ENCODE data around the gene APAF1. TPM values are rescaled to one million over a fixed set of nuclear protein-coding genes. Genes with fewer than 3 reads are reported as not detected.

The APAF1 gene
- total RNA-seq, 1 donor from 2014 or later = 4.0 TPM

DNA sequence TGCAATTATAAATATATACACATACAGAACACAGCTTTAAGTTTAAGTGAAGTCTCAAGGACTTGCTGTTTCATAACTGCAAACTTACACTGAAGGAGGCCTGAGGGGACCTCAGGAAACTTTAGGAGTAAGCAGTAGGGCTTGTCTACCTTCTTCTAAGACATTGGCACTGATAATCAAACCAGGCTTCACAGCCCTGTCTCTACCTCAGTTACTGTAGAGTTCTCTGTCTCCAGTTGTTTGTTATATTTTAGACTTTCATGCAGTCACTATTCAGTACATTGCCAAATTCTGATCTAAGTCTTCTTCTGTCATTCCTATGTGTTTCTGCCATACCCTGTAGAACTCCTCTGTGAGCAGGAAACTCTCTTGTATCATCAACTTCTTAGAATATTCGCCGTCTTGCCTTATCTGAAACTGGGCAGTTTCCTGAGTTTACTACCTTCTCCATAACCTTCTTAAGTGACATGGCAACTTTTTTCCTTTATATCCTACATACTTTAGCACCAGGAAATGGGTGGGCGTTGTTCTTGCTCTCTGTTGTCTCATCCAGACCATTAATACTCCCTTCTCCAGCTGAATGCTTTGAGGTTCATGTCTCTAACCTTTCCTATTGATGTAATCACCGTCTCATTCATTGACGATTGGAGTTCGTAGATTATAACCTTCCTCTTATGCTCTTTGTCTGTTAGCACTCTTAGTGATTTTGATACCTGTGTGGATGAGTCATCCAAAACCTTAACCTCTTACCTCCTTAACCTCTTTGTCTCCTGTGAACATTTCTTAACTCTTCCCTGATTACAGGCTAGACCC is 11.4 kb downstream of the APAF1 start:
- intact Hi-C loops (cut with DNase I) = no loop called here
- ATAC-seq (no peak), DNase-seq (ENCODE audit: missing footprints) (no peak)

DNA sequence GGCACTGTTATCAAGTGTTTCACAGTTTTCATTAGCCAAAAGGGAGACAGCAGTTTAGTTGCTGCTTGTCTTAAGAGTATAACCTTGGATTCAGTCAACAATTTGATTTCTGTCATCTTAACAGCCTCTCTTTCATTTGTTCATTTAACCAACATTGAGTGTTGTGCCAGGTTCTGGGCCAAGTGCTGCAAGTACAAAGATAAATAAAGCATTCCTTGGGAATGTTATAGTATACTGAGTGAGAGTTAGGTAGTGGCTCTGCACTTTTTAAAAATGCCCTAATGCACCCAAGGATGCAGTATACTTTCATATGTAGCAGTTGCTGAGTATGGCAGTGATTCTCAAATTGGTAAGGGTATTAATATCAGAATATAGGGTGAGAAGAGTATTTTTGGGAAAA is 15.4 kb downstream of the APAF1 start:
- DNase-seq (ENCODE audit: missing footprints) (no peak), ATAC-seq (no peak)
- intact Hi-C loops (cut with DNase I) = no loop called here

DNA sequence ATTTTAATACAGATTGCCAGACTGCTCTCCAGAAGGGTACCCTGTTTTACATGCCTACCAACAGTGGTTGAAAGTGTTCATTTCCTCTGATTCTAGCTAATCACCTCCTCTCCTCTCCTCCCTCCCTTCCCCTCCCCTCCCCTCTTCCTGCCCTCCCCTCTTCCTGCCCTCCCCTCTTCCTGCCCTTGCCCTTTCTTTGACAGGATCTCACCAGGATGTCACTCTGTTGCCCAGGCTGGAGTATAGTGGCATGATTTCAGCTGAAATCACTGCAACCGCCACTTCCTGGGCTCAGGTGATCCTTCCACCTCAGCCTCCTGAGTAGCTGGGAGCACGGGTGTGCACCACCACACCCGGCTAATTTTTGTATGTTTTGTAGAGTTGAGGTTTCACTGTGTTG is 24.7 kb downstream of the APAF1 start:
- intact Hi-C loops (cut with DNase I) = no loop called here
- DNase-seq (ENCODE audit: missing footprints) (no peak), ATAC-seq (no peak)

DNA sequence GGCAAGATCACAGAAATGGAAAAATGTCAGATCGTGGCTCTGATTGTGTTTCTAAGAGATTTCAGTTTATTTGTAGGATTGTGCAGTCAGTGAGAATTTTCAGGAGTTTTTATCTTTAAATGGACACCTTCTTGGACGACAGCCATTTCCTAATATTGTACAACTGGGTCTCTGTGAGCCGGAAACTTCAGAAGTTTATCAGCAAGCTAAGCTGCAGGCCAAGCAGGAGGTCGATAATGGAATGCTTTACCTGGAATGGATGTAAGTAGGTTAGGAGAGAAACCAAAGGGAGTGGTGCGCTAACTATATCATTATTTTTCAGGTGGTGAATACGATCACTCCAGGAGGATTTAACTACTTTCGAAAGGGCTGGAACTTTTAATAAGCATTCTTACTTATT is 26.4 kb downstream of the APAF1 start:
- ATAC-seq (no peak), DNase-seq (ENCODE audit: missing footprints) (no peak)
- intact Hi-C loops (cut with DNase I) = no loop called here

DNA sequence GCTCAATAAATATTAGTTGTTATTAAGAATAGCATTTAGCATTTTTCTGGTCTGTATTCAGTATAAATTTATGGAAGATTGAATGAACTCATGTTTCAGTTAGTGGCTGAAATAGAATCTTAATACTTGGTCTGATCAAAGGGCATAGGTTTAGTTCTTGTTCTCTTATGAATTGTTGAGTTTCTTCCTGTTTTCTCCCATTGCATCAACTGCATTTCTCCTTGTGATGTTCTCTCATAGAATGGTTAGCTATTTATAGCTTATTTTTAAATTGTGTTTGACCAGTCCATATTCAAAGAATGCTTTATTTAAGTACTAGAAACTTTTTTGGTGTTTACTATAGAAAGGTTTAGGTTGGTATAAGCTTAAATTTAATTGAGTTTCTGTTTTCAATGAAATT is 29.8 kb downstream of the APAF1 start:
- intact Hi-C loops (cut with DNase I) = no loop called here
- DNase-seq (ENCODE audit: missing footprints) (no peak), ATAC-seq (no peak)

DNA sequence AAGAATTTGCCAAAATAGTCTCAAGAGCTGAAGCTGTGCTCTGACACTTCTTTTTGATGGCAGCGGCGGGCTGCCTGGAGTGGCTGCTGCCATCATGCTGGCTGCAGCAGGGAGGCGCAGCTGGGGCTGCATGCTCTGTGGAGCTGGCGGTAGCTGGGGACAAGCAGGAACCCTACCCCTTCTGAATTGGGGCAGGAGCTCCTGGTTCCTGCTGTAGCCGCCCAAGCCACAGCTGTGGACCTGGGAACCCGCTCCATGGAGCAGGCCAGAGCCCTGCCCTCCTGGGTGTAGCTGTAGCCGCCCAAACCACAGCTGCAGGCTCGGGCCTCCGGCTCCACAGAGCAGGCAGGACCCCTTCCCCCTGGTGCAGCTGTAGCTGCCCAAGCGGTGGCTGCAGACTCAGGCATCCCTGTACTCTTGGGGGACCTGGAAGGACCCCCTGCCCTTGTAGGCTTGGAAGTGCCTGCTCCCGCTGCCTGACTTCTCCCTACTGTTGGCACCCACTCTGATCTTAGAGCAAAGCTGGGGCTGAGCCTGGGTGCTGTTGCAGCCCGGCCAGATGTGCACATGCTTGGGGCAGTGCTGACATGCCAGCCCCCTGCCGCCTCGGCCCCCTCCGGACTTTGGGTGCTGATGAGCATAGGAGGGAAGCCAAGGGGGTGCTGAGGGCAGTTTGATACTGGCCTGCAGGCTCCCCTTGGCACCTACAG is 33.3 kb downstream of the APAF1 start:
- no peak for ATAC-seq
- no peak for DNase-seq (ENCODE audit: missing footprints)
- intact Hi-C loops (cut with DNase I) = no loop called here

DNA sequence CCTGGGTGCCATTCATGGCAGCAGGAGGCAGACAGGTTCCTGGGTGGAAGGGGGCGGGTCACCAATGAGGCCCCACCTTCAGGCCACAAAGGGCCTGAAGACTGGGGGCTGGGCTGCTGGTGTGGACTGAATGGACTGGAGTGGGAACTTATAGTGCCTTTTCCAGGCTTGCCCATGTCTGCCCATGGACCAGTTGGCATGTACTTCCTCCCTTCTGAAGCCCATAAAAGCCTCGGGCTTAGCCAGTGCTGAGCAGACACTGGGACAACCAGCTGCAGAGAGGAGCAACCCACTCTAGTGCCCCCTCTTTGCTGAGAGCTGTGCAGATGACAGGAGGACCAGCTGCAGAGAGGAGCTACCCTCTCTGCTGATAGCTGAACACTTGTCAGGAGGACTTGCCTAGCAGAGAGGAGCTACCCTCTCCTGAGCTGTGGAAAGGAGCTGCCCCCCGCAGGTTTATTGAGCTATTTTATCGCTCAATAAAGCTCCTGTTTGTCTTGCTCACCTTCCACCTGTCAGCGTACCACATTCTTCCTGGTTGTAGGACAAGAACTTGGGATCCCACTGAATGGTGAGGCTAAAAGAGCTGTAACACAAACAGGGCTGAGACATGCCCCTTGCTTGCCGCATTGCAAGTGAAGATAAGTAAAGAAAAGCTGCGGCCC is 34.0 kb downstream of the APAF1 start:
- intact Hi-C loops (cut with DNase I) = no loop called here
- DNase-seq (ENCODE audit: missing footprints) = peak; percentile 56
- no peak for ATAC-seq

DNA sequence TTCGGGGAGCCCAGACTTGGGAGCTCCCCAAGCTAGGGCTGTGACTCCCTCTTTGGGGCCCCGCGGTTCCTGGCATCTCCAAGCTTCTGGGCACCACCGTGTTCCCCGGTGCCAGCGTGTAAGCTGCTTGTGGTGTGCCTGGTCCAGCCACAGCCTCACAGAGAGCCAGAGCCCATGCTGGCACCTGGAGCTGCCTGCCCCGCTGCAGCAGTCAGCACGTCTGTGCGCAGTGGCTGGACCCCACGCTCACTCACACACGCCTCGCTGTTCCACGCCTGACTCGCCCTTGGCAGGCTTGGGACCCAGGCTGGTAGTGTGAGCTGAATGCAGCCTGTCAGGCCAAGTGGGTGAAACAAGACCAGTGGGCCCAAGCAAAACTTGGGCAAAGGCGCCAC is 34.5 kb downstream of the APAF1 start:
- ATAC-seq = no peak
- DNase-seq (ENCODE audit: missing footprints) = peak; percentile 68
- intact Hi-C loops (cut with DNase I) = no loop called here

DNA sequence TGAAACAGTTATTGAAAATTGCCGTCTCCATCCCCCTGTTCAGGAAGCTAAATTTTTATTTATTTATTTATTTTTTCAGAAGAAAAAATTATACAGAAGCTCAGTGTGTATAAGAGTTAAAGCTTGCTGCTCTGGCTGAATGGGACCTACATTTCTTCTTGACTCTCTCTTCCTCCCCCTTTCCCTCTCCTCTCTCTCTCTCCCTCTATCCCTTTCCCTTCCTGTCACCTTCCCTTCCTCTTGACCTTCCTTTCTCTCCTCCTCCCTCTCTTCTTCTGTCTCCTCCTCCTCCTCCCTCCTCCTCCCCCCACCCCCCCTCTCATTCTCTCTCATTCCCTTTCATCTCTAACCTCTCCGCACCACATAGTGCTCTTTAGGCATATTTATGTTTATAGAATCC is 39.1 kb downstream of the APAF1 start:
- intact Hi-C loops (cut with DNase I) = no loop called here
- no peak for ATAC-seq
- no peak for DNase-seq (ENCODE audit: missing footprints)

DNA sequence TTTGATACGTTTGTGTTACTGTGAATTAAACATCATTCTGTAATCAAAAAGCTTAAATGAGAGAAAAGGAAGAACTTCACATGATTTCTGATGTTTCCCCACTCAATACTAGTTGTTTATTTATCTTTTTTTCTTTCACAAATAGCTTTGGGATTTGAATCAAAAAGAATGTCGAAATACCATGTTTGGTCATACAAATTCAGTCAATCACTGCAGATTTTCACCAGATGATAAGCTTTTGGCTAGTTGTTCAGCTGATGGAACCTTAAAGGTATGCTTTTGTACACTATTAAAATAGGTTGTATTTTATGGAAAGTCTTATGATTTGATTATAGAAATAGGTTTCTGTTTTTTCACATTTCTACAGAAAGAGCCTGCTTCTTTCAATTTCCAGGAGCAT is 41.5 kb downstream of the APAF1 start:
- no peak for DNase-seq (ENCODE audit: missing footprints)
- intact Hi-C loops (cut with DNase I) = no loop called here
- ATAC-seq = no peak

DNA sequence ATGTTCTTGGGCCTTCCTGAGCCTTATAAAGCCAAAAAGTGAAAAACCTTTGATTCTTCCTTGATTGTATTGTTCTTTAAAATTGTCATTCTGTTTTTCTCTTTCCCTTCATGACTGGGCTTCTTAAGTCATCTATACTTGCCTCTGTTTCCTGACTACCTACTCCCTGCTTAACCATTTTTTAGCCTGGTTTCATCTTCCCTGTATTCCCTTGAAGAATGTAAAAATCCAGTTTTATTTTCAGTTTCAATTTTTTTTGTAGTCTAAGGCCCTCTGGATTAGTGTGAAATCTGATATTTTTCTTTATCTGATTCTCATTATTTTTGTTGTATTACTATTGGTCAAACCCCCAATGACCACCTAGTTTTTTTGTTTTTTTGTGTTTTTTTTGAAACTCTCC is 46.3 kb downstream of the APAF1 start:
- no peak for DNase-seq (ENCODE audit: missing footprints)
- no peak for ATAC-seq
- intact Hi-C loops (cut with DNase I) = no loop called here

DNA sequence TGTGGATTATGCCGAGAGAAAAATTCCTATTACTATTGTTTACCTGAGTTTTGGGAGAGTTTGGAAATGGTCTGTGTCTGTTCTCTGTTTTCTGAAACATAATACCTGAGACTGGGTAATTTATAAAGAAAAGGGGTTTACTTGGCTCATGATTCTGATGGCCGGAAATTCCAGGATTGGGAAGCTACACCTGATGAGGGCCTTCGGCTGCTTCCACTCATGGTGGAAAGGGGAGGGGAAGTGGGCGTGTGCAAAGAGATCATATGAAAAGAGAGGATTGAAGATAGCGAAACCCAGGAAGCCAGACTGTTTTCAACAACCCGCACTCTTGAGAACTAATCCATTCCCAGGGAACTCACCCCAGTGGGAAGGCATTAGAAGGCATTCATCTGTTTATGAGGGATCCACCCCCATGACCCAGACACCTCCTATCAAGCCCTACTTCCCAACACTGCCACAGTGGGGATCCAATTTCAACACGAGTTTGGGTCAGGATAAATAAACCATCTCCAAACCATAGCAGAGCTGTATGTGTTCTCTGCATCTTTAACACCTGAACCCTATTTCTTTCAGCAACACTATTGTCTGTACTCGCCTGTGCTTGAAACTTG is 51.1 kb downstream of the APAF1 start:
- intact Hi-C loops (cut with DNase I) = no loop called here
- DNase-seq (ENCODE audit: missing footprints) (no peak), ATAC-seq (no peak)

DNA sequence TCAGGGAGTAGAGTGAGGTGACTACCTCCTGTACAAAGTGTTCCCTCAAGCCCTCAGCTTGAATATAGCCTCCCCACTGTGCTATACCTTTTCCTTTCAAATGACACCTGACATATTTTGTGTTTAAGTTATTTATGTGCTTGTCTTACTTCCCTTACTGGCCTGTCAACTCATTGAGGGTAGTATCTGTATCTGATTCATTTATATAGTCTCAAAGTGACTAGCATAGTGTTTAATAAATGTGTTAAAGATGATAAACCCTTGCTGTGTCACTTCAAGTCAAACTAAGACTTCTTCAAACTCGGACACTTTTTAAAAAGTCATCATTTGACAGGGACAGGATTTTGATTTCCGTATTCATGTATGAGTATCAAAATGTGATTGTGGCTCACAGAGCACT is 52.1 kb downstream of the APAF1 start:
- intact Hi-C loops (cut with DNase I) = no loop called here
- ATAC-seq (no peak), DNase-seq (ENCODE audit: missing footprints) (no peak)

DNA sequence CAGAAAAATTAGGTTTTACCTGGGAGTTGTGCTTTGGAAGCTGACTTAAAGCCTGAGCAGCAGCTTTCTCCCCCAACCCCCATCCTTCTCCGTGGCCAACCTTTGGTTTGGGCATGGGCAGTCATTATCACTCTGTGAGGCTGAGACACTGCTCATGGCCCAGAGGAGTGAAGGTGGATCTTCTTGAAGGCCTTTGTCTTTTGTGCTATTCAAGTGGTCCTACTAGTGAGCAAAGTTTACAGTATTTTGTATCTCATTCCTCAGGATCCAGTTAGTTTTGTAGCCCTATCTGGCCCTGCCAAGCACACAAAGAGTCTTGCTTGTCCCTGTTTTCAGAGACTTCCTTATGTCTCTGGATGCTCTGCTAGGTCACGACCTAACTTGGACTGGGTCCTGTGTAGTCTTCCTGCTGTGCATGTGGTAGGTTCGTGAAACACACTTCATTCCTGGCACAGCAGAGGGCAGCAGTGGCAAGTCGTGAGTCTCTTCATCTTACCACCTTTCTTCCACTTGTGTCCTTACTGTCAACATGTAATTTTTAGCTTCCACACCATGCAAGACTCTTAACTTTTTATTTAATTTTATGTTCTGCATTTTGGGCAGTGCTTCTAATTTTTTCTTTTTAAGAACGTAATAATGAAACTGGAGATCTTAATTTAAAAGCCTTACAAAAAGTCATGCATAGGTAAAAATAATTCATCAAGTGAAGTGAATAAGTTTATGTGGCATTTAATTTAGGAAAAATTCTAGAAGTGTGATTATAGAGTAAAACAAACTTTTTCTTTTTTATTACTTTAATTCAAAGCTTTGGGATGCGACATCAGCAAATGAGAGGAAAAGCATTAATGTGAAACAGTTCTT is 53.7 kb downstream of the APAF1 start:
- DNase-seq (ENCODE audit: missing footprints) (no peak), ATAC-seq (peak; percentile 90)
- intact Hi-C loops (cut with DNase I) = loop anchor here (2.0 kb wide), 1 partner anchor 300 kb away; no protein-coding TSS in a partner anchor

DNA sequence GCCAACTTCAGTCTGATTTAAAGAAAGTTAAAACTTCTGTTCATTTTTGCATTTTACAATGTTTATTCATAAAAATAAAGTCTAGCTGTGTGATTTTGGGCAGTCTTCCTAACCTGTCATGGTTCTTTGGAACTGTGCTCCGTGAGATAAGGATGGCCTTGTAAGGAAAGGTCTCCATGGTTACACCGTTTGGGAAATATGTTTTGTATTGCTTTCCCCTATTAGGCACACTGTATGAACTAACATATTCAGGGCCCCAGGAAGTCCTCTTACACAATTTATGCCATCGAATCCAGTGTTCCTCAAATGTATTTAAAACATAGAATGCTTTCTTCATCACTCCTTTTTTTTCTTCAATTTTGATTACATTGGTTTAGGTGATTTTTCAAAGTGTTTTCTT is 54.5 kb downstream of the APAF1 start:
- DNase-seq (ENCODE audit: missing footprints) (no peak), ATAC-seq (peak; percentile 85)
- intact Hi-C loops (cut with DNase I) = loop anchor here (2.0 kb wide), 1 partner anchor 299 kb away; no protein-coding TSS in a partner anchor

DNA sequence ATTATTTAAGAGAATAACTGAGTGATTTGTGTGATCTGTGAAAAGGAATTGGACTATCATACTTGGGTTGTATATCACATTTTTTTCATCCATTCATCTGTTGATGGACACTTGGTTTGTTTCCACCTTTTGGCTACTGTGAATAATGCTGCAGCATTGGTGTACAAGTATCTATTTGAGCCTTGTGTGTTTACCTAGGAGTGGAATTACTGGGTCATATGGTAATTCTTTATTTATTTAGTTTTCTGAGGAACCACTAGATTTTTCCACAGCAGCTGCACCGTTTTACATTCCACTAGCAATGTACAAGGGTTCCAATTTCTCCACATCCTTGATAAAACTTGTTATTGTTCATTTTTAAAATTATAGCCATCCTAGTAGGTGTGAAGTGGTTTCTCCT is 56.1 kb downstream of the APAF1 start:
- ATAC-seq (no peak), DNase-seq (ENCODE audit: missing footprints) (no peak)
- intact Hi-C loops (cut with DNase I) = no loop called here

DNA sequence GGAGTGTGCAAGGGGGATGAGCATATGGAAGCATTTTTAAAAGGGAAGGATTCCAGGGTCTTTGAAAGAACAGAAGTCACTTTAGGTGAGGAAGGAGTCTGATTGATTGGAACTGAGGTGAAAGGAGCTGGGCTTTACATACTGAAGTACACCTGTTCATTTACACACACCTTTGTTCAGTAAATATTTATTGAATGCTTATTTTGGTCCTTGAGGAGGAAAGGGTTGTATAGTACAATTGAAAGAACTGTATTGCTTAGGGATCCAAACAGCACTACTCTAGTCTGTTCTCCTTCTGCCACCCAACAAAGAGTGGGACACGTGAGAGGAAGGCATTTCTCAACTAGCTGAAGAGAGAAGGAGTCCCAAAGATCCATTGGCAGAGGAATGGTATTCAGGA is 63.9 kb downstream of the APAF1 start:
- ATAC-seq (no peak), DNase-seq (ENCODE audit: missing footprints) (no peak)
- intact Hi-C loops (cut with DNase I) = no loop called here

DNA sequence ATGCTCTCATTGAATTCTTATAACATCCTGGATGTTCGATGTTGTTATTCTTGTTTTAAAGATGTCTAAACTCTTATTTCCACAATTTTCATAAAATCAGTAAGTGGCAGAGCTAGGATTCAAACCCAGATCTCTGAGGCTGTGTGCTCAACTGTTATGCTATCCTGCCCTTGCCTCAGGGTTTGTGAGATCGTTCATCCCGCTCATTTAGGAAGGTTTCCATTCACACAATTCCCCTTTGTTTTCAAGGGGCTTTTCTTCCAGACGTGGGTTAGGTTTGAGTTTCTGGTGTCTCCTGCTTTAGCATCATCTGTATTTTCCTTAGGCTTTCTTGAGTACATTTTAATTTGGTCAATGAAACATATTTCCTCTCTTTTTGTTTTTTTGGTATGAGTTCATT is 69.3 kb downstream of the APAF1 start:
- no peak for ATAC-seq
- no peak for DNase-seq (ENCODE audit: missing footprints)
- intact Hi-C loops (cut with DNase I) = no loop called here
